HL-60 (cell line): ENCODE data around the gene GNB1.

Experiments
- CTCF ChIP-seq: IDR thresholded peaks from one replicate; pipeline ENCODE4 v1.5.1; 2011; ENCODE audit warnings: low read length, control low read depth, inconsistent platforms; ENCODE audit not compliant: insufficient read depth
- REST ChIP-seq: IDR thresholded peaks from 2 replicates; pipeline ENCODE4 v1.6.1; 2012; ENCODE audit warnings: low read depth; ENCODE audit not compliant: insufficient replicate concordance

GRCh38 chr1:1771096-1771495, 119.8 kb downstream of the GNB1 start:
- TF ChIP-seq CTCF (no peak), REST (no peak)
